HEK293 (cell line): Measurements from ENCODE around the gene SRRM2.

Source experiments
- SP2 ChIP-seq: fragments of 450-650 bp; formaldehyde crosslinking; IDR thresholded peaks from 2 replicates; pipeline ENCODE4 v1.5.1; 2016; ENCODE audit warnings: missing biosample characterization, missing genetic modification characterization
- ZBTB1 ChIP-seq: fragments of 450-650 bp; formaldehyde crosslinking; IDR thresholded peaks from 2 replicates; pipeline ENCODE4 v1.5.1; 2016; ENCODE audit warnings: missing biosample characterization, missing genetic modification characterization
- ZFP37 ChIP-seq: fragments of 450-650 bp; formaldehyde crosslinking; IDR thresholded peaks from 2 replicates; pipeline ENCODE4 v1.5.1; 2016; ENCODE audit warnings: missing biosample characterization, missing genetic modification characterization
- ZNF133 ChIP-seq: fragments of 450-650 bp; formaldehyde crosslinking; IDR thresholded peaks from 2 replicates; pipeline ENCODE4 v1.5.1; 2016; ENCODE audit warnings: missing biosample characterization, missing genetic modification characterization
- ZNF24 ChIP-seq: fragments of 450-650 bp; formaldehyde crosslinking; IDR thresholded peaks from 2 replicates; pipeline ENCODE4 v1.5.1; 2016; ENCODE audit warnings: missing biosample characterization, missing genetic modification characterization
- TF ChIP-seq, protein P1 (sequence below): fragments of 450-650 bp; formaldehyde crosslinking; IDR thresholded peaks from 2 replicates; pipeline ENCODE4 v1.5.1; 2016; ENCODE audit warnings: missing biosample characterization, missing genetic modification characterization
- TF ChIP-seq, protein P2 (sequence below): fragments of 450-650 bp; formaldehyde crosslinking; IDR thresholded peaks from 2 replicates; pipeline ENCODE4 v1.5.1; 2016; ENCODE audit warnings: missing biosample characterization, missing genetic modification characterization
- TF ChIP-seq, protein P3 (sequence below): fragments of 450-650 bp; formaldehyde crosslinking; IDR thresholded peaks from 2 replicates; pipeline ENCODE4 v1.5.1; 2016; ENCODE audit warnings: missing biosample characterization, missing genetic modification characterization, low read depth
- TF ChIP-seq, protein P4 (sequence below): fragments of 450-650 bp; formaldehyde crosslinking; IDR thresholded peaks from 2 replicates; pipeline ENCODE4 v1.5.1; 2016; ENCODE audit warnings: missing biosample characterization, missing genetic modification characterization
- TF ChIP-seq, protein P5 (sequence below): fragments of 450-650 bp; formaldehyde crosslinking; IDR thresholded peaks from 2 replicates; pipeline ENCODE4 v1.5.1; 2016; ENCODE audit warnings: missing biosample characterization, missing genetic modification characterization

DNA sequence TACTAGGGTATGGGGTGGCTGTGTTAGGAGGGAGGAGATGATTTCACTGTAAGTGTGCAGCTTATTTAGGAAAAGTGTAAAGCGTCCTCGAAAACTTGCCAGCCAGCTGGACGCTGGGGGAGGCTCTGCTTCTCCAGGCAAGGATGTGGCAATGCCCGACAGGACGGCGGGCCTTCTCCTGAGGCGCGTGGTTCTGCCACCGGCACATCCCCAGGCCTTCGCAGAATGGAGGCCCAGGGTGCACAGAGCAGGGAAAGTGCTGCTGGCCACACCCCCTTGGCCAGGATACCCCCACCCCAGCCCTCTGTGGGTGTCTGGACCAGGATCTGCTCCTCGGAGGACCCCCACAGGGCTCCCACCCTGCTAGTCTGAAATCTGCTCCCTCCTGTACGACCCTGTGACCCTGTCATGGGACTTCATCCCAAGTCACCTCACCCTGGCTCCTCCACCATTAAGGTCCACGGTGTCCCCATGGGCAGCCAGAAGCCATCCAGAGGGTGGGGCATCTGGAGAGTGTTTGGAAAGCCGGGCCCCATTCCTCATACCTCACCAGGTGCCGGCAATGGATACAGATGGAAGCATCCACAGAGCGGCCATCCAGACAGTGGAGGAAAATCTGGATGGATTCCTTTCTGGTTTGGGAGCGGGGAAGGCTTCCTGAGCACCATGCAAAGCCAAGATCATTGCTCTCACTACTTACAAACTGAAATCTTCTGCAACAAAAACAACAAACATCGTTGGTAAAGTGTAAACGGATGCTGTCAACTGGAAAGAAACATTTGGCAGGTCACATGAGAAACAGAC, 9.2 kb upstream of the SRRM2 start:
- TF ChIP-seq, protein P1, sequence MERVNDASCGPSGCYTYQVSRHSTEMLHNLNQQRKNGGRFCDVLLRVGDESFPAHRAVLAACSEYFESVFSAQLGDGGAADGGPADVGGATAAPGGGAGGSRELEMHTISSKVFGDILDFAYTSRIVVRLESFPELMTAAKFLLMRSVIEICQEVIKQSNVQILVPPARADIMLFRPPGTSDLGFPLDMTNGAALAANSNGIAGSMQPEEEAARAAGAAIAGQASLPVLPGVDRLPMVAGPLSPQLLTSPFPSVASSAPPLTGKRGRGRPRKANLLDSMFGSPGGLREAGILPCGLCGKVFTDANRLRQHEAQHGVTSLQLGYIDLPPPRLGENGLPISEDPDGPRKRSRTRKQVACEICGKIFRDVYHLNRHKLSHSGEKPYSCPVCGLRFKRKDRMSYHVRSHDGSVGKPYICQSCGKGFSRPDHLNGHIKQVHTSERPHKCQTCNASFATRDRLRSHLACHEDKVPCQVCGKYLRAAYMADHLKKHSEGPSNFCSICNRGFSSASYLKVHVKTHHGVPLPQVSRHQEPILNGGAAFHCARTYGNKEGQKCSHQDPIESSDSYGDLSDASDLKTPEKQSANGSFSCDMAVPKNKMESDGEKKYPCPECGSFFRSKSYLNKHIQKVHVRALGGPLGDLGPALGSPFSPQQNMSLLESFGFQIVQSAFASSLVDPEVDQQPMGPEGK (tag by site-specific recombination): no peak
- TF ChIP-seq, protein P2, sequence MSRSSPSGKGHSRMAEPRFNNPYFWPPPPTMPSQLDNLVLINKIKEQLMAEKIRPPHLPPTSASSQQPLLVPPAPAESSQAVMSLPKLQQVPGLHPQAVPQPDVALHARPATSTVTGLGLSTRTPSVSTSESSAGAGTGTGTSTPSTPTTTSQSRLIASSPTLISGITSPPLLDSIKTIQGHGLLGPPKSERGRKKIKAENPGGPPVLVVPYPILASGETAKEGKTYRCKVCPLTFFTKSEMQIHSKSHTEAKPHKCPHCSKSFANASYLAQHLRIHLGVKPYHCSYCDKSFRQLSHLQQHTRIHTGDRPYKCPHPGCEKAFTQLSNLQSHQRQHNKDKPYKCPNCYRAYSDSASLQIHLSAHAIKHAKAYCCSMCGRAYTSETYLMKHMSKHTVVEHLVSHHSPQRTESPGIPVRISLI (tag by site-specific recombination): no peak
- TF ChIP-seq ZNF133 (no peak), ZFP37 (tag by site-specific recombination) (no peak), SP2 (tag by site-specific recombination) (no peak), ZNF24 (no peak), ZBTB1 (tag by site-specific recombination) (no peak)
- TF ChIP-seq, protein P3, sequence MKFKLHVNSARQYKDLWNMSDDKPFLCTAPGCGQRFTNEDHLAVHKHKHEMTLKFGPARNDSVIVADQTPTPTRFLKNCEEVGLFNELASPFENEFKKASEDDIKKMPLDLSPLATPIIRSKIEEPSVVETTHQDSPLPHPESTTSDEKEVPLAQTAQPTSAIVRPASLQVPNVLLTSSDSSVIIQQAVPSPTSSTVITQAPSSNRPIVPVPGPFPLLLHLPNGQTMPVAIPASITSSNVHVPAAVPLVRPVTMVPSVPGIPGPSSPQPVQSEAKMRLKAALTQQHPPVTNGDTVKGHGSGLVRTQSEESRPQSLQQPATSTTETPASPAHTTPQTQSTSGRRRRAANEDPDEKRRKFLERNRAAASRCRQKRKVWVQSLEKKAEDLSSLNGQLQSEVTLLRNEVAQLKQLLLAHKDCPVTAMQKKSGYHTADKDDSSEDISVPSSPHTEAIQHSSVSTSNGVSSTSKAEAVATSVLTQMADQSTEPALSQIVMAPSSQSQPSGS (tag by site-specific recombination): no peak
- TF ChIP-seq, protein P4, sequence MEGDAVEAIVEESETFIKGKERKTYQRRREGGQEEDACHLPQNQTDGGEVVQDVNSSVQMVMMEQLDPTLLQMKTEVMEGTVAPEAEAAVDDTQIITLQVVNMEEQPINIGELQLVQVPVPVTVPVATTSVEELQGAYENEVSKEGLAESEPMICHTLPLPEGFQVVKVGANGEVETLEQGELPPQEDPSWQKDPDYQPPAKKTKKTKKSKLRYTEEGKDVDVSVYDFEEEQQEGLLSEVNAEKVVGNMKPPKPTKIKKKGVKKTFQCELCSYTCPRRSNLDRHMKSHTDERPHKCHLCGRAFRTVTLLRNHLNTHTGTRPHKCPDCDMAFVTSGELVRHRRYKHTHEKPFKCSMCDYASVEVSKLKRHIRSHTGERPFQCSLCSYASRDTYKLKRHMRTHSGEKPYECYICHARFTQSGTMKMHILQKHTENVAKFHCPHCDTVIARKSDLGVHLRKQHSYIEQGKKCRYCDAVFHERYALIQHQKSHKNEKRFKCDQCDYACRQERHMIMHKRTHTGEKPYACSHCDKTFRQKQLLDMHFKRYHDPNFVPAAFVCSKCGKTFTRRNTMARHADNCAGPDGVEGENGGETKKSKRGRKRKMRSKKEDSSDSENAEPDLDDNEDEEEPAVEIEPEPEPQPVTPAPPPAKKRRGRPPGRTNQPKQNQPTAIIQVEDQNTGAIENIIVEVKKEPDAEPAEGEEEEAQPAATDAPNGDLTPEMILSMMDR (tag by site-specific recombination): no peak
- TF ChIP-seq, protein P5, sequence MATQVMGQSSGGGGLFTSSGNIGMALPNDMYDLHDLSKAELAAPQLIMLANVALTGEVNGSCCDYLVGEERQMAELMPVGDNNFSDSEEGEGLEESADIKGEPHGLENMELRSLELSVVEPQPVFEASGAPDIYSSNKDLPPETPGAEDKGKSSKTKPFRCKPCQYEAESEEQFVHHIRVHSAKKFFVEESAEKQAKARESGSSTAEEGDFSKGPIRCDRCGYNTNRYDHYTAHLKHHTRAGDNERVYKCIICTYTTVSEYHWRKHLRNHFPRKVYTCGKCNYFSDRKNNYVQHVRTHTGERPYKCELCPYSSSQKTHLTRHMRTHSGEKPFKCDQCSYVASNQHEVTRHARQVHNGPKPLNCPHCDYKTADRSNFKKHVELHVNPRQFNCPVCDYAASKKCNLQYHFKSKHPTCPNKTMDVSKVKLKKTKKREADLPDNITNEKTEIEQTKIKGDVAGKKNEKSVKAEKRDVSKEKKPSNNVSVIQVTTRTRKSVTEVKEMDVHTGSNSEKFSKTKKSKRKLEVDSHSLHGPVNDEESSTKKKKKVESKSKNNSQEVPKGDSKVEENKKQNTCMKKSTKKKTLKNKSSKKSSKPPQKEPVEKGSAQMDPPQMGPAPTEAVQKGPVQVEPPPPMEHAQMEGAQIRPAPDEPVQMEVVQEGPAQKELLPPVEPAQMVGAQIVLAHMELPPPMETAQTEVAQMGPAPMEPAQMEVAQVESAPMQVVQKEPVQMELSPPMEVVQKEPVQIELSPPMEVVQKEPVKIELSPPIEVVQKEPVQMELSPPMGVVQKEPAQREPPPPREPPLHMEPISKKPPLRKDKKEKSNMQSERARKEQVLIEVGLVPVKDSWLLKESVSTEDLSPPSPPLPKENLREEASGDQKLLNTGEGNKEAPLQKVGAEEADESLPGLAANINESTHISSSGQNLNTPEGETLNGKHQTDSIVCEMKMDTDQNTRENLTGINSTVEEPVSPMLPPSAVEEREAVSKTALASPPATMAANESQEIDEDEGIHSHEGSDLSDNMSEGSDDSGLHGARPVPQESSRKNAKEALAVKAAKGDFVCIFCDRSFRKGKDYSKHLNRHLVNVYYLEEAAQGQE (tag by site-specific recombination): no peak
